GM21526 (cell line): ENCODE measurements around the gene SORT1.
"Not testable (repeated sequence)": the region's sequence is repeated elsewhere in the genome, so short reads cannot be mapped to it uniquely, and the experiment has no call there.

Source experiments
- ATAC-seq: cut with Tn5 transposase; IDR thresholded peaks from one replicate; pipeline ENCODE4 v1.9.1; 2021; ENCODE audit warnings: moderate library complexity; ENCODE audit not compliant: unreplicated experiment, low FRiP score

Gene SORT1

DNA sequence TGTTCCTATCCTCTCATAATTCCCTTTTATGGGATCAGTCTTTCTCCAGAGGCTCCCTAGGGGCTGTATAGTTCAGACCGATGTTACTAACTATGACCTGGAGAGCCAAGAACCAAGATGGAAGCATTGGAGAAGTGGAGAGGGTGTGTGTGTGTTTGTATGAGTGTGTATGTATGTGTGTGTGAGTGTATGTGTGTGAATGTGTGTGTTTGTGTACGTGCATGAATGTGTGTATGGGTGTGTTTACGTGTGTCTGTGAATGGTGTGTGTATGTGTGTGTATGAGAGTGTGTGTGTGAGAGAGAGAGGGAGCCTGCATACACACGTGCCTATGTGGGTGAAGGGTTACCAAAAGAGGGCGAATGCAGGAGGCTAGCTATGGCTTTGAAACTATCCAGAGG, 95.8 kb downstream of the SORT1 start:
- ATAC-seq, result no peak

DNA sequence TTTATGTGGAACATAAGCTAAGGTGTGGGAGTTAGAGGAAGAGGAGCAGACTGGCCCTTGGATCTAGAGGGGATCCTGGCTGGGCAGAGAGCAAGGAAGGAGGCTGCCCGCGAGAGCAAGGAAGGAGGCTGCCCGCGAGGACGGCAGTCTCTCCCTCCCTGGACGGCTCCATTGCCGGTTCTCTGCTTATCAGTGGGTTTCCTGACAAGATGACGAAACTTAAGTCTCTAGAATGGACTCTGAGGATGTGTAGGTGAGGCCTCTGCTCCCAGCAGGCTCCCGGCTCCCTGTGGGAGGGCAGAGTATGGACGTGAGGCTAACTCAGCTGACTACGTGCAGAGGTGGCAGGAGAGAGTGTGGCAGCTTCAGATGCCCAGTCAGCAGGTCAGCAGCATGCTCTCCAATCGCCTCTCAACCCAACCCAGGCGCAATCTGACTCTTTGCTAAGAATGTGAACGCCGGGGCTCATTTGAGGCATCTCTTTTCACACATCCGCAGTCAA, 97.0 kb downstream of the SORT1 start:
- no peak for ATAC-seq

DNA sequence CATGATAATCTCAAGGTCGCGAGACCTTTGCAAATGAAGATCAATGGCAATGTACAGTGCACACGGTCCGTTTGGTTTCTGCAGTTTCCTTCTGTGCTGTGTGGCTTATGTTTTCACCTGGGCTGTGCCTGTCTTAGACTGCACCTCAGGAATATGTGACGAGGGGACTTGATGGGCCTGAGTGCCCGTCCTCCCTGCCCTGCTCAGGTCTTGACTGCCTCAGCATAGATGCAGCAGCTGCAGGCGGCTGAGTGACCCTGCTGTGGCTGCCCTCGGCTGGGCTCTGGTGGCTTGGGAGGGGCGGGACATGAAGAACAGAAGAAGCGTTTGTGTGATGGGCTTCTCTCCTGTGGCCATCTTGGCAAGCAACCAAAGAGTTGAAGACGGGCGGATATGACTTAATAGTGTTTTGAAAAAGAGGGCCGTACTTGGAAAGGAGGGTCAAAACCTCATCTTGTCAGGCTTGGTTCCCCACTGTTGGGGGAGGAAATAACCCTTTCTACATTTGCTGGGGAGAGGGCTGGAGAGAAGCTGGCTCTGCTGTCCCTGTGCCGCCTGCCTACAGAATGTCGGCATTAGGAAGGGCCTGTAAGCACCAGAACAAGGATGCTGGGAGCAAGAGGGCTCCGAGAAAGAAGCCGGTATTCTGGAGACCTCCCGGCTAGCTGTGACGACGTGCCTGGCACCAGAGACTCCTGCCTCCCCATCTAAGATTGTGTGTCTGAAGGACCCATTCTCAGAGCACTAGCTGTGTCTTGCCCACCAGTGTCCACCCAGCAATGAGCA, 98.0 kb downstream of the SORT1 start:
- ATAC-seq, result no peak

DNA sequence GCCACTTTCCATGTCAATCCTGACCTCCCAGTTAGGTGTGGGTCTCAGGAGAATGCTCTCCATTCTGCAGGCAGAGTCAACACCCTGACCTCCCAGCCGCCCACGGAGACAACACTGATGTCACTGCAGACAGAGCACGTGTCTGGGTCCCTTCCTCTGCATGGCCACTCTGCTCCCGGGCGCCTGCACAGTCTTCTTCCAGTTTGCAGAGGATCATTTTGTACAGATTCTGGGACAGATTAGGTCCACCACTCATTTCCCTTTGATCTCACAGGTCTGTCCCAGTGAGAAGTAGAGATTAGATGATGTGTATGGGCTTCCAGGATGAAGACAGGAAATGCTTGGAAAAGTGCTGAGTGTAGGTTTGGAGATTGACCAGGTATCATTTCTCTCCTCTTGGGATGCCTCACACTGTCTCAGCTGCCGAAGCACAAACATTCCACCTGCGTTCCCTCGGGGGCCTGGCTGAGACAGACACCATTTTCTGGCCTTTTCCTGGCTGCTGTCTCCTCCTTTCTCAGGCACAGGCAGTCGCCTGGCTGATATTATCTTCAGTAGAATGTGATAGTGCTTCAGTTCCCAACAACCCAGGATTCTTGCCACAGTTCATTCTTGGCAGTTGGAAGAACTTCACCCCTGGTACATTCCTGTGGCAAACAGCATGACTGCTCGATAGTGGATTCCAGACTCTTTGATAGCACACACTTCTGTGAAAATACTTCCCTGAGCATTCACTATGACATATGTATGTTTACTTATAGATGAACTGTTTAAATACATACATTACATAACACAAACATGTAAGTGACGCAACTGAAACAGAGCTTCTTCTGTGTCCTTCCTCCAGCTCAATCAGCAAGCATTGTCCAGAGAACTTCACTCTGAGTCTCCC, 98.8 kb downstream of the SORT1 start:
- ATAC-seq, result no peak

DNA sequence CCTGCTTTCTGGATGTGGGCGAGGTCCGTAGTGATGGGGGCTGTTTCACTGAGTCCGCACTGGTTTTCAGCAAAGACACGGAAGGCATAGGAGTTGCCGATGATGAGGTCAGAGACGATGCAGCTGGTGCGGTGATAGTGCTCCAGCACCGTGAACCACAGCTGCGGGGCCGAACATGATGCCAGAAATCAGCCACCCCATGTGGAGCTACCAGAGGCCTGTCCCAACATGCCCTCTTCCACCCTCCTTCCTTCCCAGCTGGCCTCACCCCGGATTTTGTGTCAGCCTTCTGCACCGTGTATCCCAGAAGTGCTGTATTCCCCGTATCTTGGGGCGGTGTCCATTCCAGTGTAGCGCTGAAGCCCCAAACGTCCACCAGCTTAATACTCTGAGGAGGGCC, 100.9 kb downstream of the SORT1 start:
- ATAC-seq, result no peak

DNA sequence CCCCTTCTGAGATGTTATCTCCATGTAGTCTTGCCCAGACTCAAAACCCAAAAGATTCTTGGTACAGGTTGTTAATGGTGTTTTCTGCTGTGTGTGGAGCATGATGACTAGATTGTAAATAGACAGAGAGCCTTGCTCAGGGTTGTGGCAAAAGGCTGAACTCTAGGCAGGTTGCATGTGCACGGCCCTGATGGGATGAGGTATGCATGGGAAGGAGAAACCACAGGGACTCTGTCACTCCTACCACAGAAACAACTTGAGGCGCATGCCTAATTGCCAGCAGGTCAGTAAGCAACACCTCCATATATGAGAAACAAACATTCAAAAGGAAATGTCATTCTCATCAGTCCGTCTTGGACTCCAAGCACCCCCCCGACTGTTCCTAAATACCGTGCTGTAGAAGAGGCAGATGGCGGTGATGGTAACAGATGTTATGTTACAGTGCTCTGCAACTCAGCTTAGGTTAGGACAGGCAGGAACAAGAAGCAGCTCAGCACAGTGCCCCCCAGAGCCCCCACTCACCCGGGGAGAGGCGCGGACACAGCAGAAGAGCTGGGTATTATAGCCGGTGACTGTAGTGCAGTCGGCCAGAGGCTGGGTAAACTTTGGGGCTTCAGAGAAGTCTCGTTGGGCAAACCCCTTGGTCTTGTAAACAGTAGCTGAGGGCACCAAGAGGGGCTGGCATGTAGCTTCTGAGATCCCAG, 101.9 kb downstream of the SORT1 start:
- no peak for ATAC-seq

DNA sequence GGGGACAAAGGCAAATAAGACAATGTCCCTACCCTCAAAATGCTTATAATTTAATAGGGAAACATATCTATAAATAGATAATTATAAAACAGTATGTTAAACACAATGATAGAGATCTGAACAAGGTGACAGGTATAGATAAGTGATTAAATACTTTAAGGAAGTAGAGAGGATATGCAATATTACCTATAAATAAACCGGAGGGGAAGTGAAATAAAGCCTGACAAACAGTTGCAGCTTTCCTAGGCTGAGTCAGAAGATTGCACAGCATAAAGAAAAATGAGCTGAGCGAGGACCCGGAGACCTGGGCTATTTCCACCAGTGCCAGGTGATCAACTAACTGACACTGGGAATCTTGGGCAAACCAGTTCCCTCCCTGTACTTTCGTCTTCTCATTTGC, 103.2 kb downstream of the SORT1 start:
- no peak for ATAC-seq

DNA sequence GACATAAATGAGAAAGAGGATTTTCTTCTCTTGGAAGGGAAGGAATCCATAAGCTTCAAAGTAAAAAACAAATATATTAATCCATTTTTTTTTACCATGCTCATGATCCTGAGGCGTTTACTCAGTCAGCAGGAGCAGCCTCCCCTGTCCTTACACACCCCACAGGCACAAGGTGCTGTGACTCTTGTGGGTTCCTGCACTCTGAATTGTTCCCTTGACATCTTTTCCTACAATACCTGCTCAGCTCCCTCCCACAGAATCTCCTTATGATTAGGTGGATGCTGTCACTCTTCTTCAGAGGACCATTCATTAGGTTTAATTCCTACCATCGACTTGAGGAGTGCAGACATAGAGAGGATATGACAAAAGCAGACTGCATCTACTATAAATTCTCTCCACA, 104.7 kb downstream of the SORT1 start:
- ATAC-seq, result no peak

DNA sequence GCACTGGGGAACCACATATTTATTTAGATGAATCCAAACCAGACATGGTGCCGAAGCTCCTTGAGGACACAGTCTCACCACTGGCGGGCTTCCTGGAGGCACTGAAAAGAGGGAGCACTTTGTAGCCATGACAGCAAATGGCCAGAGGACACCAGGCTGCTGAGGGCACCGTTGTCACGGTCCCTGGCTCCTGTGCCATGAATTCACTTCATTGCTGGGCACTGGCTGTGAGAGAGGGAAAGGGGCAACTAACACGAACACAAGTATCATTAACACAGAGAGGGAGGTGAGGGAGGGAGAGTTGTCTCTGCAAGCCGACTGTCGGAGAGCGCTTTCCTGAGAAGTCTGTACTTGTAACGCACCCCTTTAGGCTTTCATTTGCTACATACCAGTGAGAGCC, 105.4 kb downstream of the SORT1 start:
- ATAC-seq, result no peak

DNA sequence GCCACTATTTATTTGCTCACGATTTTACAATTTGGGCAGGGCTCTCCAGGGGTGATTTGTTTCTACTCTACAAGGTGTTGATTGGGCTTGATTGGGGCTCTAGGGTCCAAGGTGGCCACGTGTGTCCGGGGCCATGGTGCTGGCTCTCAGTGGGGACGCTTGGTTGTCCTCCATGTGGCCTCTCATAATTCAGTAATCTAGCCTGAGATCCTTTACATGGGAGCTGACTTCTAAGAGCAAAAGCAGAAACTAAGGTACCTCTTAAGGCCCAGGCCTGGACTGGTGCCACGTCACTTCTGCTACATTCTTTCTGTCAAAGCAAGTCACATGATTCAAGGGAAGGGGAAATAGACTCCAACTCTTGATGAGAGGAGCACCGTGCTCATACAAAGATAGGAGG, 106.7 kb downstream of the SORT1 start:
- ATAC-seq, result no peak

DNA sequence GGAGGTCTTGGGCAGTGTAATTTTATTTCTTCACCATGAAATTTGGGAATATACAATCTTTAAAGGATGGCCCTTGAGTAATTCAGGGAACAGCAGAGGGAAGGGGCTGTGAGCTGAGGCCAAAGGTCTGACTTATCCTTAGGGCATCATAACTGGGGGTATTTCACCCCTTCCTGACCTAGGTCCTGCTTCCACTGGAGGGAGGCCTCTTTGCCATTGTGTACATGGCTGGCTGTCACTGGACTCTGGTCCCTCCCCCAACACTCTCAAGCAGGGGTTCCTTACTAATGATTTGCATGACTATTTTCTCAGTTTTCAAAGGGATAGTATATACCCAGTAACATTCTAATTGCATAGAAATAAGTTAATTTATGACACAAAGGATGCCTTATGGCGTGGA, 107.6 kb downstream of the SORT1 start:
- no peak for ATAC-seq

DNA sequence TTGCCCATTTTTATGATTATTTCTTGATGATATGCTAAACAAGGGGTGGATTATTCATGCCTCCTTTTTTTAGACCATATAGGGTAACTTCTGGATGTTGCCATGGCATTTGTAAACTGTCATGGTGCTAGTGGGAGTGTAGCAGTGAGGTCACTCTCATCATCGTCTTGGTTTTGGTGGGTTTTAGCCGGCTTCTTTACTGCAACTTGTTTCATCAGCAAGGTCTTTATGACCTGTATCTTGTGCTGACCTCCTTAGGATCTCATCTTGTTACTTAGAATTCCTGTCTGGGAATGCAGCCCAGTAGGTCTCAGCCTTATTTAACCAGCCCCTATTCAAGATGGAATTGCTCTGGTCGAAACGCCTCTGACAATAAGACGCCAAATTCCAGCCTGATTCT, 111.0 kb downstream of the SORT1 start:
- not testable (repeated sequence) for ATAC-seq

DNA sequence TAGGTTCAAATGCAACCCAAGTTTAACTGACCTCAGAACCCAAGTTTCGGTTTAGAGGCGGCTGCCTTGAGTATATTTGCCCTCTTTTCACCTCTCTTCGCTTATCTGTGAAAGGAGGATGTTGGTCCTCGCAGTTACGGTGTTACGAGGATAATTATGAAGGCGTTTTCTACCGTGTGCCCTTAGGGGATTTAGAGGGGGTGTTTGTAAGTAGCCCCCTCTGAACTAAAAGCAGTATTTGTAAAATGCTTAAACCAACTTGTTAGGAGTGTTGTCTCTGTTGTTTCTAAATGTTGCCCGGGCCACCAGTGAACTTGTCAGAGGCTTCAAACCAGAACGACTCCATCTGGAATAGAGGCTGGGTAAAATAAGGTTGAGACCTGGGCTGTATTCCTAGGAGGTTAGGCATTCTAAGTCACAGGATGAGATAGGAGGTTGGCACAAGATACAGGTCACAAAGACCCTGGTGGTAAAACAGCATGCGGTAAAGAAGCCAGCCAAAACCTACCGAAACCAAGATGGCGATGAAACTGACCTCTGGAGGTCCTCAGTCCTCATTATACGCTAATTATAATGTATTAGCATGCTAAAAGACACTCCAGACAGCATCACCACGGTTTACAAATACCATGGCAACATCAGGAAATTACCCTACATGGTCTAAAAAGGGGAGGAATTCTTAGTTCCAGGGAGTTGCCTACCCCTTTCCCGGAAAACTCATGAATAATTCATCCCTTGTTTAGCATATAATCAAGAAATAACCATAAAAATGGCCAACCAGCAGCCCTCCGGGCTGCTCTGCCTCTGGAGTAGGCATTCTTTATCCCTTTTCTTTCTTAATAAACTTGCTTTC, 113.7 kb downstream of the SORT1 start:
- peak; percentile 34 for ATAC-seq

DNA sequence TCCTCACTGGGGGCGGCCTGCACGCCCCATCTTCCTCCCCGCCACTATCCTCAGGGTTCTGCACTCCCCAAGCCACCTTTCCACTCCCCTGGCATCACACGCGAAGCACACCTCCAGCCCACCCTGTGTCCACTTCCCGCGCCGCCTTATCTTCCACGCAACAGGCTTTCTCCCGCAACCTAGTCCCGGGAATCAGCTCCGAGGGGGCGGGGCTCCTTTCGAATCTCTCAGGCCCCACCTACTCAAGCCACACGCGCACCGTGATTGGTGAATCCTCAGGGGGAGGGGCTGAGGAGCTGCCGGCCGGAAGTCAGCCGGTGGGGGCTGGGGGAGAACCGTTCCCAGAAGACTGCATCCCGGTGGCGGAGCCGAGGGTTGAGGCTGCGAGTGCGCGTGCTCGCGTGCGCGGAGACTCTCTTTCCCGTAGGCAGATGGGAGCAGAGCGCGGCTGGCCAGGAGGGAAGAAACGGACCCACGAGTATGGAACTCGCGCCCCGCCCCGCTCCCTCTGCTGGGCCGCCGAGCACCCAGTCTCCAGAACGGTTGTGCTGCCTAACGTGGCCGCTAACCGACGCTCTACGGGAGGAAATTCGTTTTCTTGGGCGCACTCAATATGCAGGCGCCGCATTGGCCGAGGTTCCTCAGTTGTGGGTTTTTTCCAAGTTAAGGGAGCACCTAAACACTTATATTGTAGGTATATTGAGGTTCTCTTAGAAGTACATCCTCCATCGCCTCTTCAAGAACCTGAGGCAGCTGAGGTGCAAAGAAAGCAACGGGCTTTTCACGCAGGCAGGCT, 114.6 kb downstream of the SORT1 start, which contains the start of gene PSRC1:
TSS of gene PSRC1 (minus strand) at position 194 of the 796 bp plus-strand sequence.
- peak; percentile 89 for ATAC-seq

DNA sequence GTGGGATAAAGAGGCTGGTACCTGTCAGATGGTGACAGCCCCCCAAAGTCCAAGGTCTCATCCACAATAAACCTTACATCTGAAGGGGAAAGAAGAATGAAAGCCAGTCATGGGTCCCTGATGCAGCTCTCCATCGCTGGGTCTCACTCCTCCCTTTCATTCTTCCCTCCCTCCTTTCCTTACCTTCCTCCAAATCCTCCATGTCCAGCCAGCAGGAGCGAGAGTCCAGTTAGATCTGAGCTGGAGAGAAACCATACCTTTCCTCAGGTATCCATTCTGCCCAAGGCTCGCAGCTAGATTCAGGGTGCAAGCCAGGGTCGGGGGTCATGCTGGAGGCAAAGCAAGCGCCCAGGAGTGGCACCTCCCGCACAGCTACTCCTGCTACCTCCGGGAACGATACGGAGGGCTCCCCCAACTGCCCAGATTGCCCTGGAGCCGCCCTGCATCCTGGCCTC, 115.2 kb downstream of the SORT1 start:
- no peak for ATAC-seq

DNA sequence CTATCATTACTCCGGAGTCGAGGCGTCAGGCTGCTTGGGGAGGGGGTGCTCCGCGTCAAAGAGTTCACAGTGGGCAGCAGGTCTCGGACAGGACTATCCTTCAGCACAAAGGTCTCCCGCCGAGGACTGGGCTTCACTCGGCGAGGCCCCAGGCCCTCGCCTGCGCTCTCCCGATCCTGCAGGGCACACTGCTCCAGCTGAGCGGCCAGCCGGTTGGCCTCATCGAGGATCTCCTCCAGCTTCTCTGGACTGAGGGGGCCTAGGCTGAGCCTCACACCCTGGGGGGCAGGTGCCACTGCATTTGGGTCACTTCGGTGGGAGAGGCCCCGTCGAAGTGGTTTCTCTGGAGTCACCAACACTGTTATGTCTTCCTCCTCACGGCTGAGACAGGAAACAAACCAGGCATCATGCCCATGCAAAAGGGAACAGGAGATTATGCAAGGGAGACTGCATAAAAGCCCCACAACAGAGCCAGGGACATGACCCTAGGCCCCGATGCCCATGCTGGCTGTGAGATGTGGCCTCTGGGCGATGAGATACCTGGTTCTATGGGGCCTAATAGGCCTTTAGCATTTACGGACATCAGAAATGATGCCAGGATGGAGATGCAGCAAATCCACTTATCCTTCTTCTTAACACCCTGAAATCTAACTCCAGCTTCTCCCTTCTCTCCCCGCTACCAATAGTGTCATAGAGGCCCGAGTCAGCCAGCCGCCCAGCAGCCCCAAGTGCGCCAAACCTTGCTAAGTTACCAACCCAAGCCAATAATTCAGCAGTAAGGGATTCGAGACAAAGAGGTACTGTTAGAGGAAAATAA, 115.8 kb downstream of the SORT1 start:
- ATAC-seq, result no peak

DNA sequence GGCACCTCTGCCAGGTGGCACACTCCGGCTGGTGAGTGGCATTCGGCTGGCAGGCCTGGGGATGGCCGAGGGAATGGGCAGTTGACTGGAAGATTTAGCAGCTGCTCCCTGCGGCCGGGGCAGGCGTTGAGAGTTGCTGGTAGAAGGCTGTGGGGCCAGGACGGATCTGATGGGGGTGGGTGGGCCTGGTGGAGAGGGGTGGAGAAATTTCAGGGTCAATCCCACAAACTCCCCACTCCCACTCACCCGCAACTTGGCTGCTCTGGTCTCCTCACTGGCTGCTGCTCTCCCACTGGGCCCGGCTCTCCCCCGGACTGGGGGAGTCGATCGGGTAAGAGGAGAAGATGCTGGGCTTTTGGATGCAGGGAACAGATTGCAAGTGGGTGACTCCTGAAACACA, 116.9 kb downstream of the SORT1 start:
- no peak for ATAC-seq

DNA sequence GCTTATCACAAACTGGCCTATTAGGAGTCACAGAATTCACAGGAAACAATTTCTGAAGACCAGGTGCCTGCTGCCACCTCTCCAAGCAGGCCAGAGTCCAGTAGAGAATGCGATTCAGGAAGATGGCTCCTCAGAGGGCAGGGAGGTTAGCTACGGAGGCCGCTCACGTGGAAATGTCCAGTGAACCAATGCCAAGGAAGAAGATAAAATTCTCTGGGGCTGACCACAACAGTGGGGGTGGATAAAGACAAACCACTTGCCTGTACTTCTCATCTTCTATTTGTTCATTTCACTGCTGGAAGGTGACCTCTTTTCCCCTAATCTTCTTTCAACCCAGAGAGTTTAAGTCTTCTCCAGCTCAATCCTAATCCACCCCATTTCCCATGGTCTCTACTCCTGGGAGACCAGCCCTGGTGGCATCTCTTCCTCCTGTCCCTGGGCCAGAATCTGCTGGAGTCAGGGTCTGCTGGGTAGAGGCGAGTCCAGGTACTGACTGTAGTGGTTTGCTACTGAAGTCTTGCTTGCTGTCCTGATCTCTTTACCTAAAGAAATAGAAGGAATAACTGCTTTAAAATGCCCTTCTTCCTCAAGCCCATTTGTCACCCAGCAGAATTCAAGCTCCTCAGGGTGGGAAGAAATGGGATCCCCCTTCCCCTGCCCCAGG, 118.0 kb downstream of the SORT1 start:
- ATAC-seq, result no peak
